Fibroblast of lung (primary cell): Measurements from ENCODE around the gene RIPOR1. TPM values are rescaled to one million over a fixed set of nuclear protein-coding genes. Genes with fewer than 3 reads are reported as not detected.

Source experiments
- DNase-seq, 2 donors: peaks; one replicate each; pipeline versions ENCODE4 v3.0.0 to v3.0.0-alpha.2; 2010; ENCODE audit warnings: low read depth in 2 of 2
- H2AFZ ChIP-seq: 2 replicates; pipeline ENCODE4 v1.5.1; 2012; ENCODE audit warnings: low read length, control low read depth, inconsistent platforms
- H3K27ac ChIP-seq: 2 replicates; pipeline ENCODE4 v1.5.1; 2011; ENCODE audit warnings: low read length, control low read depth; ENCODE audit not compliant: insufficient read depth
- H3K27me3 ChIP-seq: 2 replicates; pipeline ENCODE4 v1.5.1; 2011; ENCODE audit warnings: mild to moderate bottlenecking, low read length; ENCODE audit not compliant: control insufficient read depth, insufficient read depth
- H3K36me3 ChIP-seq: 2 replicates; pipeline ENCODE4 v1.5.1; 2011; ENCODE audit warnings: low read length; ENCODE audit not compliant: control insufficient read depth, insufficient read depth
- H3K4me1 ChIP-seq: 2 replicates; pipeline ENCODE4 v1.5.1; 2011; ENCODE audit warnings: low read length; ENCODE audit not compliant: control insufficient read depth, insufficient read depth; ENCODE audit errors: extremely low read depth
- H3K4me2 ChIP-seq: 2 replicates; pipeline ENCODE4 v1.5.1; 2011; ENCODE audit warnings: low read length, control low read depth; ENCODE audit not compliant: insufficient read depth; ENCODE audit errors: extremely low read depth
- H3K4me3 ChIP-seq, 4 experiments: fragments of 200-600 bp in 1 of 4; sonication (generic) in 1 of 4; replicated peaks in 1 of 4; 2 replicates each; pipeline ENCODE4 v1.5.1; 2011 to 2016; ENCODE audit warnings: low read length in 4 of 4, low read depth in 3 of 4, mild to moderate bottlenecking in 3 of 4, control low read depth in 2 of 4, inconsistent platforms in 1 of 4, mixed read lengths in 1 of 4; ENCODE audit not compliant: insufficient read depth in 1 of 4; ENCODE audit errors: control extremely low read depth in 1 of 4
- H3K79me2 ChIP-seq: 2 replicates; pipeline ENCODE4 v1.5.1; 2012; ENCODE audit warnings: mild to moderate bottlenecking, low read length, inconsistent platforms; ENCODE audit not compliant: control insufficient read depth, insufficient read depth
- H3K9ac ChIP-seq: 2 replicates; pipeline ENCODE4 v1.5.1; 2011; ENCODE audit warnings: mild to moderate bottlenecking, low read length, control low read depth; ENCODE audit not compliant: insufficient read depth
- H3K9me3 ChIP-seq: 2 replicates; pipeline ENCODE4 v1.5.1; 2012; ENCODE audit warnings: low read depth, low read length; ENCODE audit not compliant: control insufficient read depth, insufficient read depth
- H4K20me1 ChIP-seq: 2 replicates; pipeline ENCODE4 v1.5.1; 2011; ENCODE audit warnings: low read length; ENCODE audit not compliant: control insufficient read depth, insufficient read depth; ENCODE audit errors: extremely low read depth
- CTCF ChIP-seq, 2 donors: IDR thresholded peaks in 1 of 2; conservative IDR thresholded peaks in 1 of 2; 1 replicate in 1 of 2; 2 replicates in 1 of 2; pipeline ENCODE4 v1.5.1; 2011 to 2012; ENCODE audit warnings: low read length in 2 of 2, control low read depth in 1 of 2, inconsistent platforms in 1 of 2, low read depth in 1 of 2, mild to moderate bottlenecking in 1 of 2
- EZH2 ChIP-seq: IDR thresholded peaks from 2 replicates; pipeline ENCODE4 v1.5.1; 2012; ENCODE audit warnings: low read length, control low read depth, mild to moderate bottlenecking; ENCODE audit errors: missing control alignments
- polyA plus RNA-seq, 2 donors: library from polyadenylated mRNA; depleted of rRNA in 1 of 2; stranded (reverse) in 1 of 2; unstranded in 1 of 2; fragments of >200 nt; gene quantifications; 2 replicates each; pipeline ENCODE4 v1.2.1, GENCODE V29; 2011 to 2012; ENCODE audit warnings: missing spikeins in 1 of 2
- total RNA-seq: library from RNA; depleted of rRNA; stranded (reverse); fragments of >200 nt; gene quantifications from 2 replicates; pipeline ENCODE4 v1.2.1, GENCODE V29; 2014

Gene RIPOR1
- total and polyA plus RNA-seq, 2 donors (not counting 1 experiment from before 2014, with no cell fraction given) = 13.7 to 26.6 TPM

- H3K4me1 ChIP-seq = peaks cover 6% of the 10 kb centered on the region
- H3K4me3 ChIP-seq = no peak overlapping the region
- H3K79me2 ChIP-seq = no peaks in the 10 kb centered on the region
- H3K36me3 ChIP-seq = peaks cover 46% of the 10 kb centered on the region
- H3K9ac ChIP-seq = no peak overlapping the region
- DNase-seq = no peak
- H2AFZ ChIP-seq = no peak overlapping the region
- TF ChIP-seq CTCF (conservative IDR thresholded peaks at IDR 0.05 in 1 of 2, IDR thresholded peaks at IDR 0.05 in 1 of 2; ENCODE audit: low read depth in 1 of 2, low read length in 2 of 2) = no peak
- TF ChIP-seq EZH2 = no peak
- H3K4me2 ChIP-seq = no peak overlapping the region
- H4K20me1 ChIP-seq = no peaks in the 10 kb centered on the region
- H3K27ac ChIP-seq = no peak overlapping the region
- no peaks in the 10 kb centered on the region for H3K9me3 ChIP-seq
- H3K27me3 ChIP-seq = no peaks in the 10 kb centered on the region
These were observed 15.8 kb downstream of the RIPOR1 start for GRCh38 chr16:67544329-67544841.

GRCh38 chr16:67544844-67545664 lies 16.4 kb downstream of the RIPOR1 start:
- H3K9me3 ChIP-seq = no peaks in the 10 kb centered on the region
- no peak for TF ChIP-seq CTCF (conservative IDR thresholded peaks at IDR 0.05 in 1 of 2, IDR thresholded peaks at IDR 0.05 in 1 of 2; ENCODE audit: low read depth in 1 of 2, low read length in 2 of 2)
- TF ChIP-seq EZH2 = no peak
- peaks cover 42% of the 10 kb centered on the region for H3K36me3 ChIP-seq
- peaks cover 6% of the 10 kb centered on the region for H3K4me1 ChIP-seq
- H3K27me3 ChIP-seq = no peaks in the 10 kb centered on the region
- H4K20me1 ChIP-seq = no peaks in the 10 kb centered on the region
- H3K79me2 ChIP-seq = no peaks in the 10 kb centered on the region
- DNase-seq = no peak
- H3K9ac ChIP-seq = no peak overlapping the region
- no peak overlapping the region for H3K4me3 ChIP-seq
- no peak overlapping the region for H3K27ac ChIP-seq
- no peak overlapping the region for H3K4me2 ChIP-seq
- H2AFZ ChIP-seq = no peak overlapping the region

- no peak for DNase-seq
- no peak overlapping the region for H3K27ac ChIP-seq
- H3K27me3 ChIP-seq = no peaks in the 10 kb centered on the region
- peaks cover 40% of the 10 kb centered on the region for H3K36me3 ChIP-seq
- H3K4me1 ChIP-seq = peaks cover 6% of the 10 kb centered on the region
- H3K9me3 ChIP-seq = no peaks in the 10 kb centered on the region
- H4K20me1 ChIP-seq = no peaks in the 10 kb centered on the region
- no peak overlapping the region for H3K9ac ChIP-seq
- H3K4me3 ChIP-seq = no peak overlapping the region
- no peak overlapping the region for H3K4me2 ChIP-seq
- no peak overlapping the region for H2AFZ ChIP-seq
- H3K79me2 ChIP-seq = no peaks in the 10 kb centered on the region
- TF ChIP-seq CTCF (conservative IDR thresholded peaks at IDR 0.05 in 1 of 2, IDR thresholded peaks at IDR 0.05 in 1 of 2; ENCODE audit: low read depth in 1 of 2, low read length in 2 of 2) (no peak), EZH2 (no peak)
These were observed 17.0 kb downstream of the RIPOR1 start for GRCh38 chr16:67545665-67546024.
